WTC11 (cell line): Measurements from ENCODE around the gene KRI1. TPM values are rescaled to one million over a fixed set of nuclear protein-coding genes. Genes with fewer than 3 reads are reported as not detected.

ENCODE experiments used
- ATF1 ChIP-seq: sonication (generic); formaldehyde crosslinking; IDR thresholded peaks from 2 replicates; pipeline ENCODE4 v1.8.1; 2023; ENCODE audit warnings: mild to moderate bottlenecking, moderate library complexity, missing genetic modification reagents
- FOXK1 ChIP-seq: sonication (generic); formaldehyde crosslinking; IDR thresholded peaks from 2 replicates; pipeline ENCODE4 v1.8.0; 2022; ENCODE audit warnings: mild to moderate bottlenecking, moderate library complexity, missing genetic modification reagents
- GABPB1 ChIP-seq: sonication (generic); formaldehyde crosslinking; IDR thresholded peaks from 2 replicates; pipeline ENCODE4 v1.8.1; 2023; ENCODE audit warnings: mild to moderate bottlenecking, missing genetic modification reagents
- JAZF1 ChIP-seq: fragments of 250-450 bp; sonication (Bioruptor Pico); IDR thresholded peaks from 2 replicates; pipeline ENCODE4 v1.9.0; 2021; ENCODE audit warnings: moderate library complexity, mild to moderate bottlenecking, inconsistent platforms
- MYBL2 ChIP-seq: sonication (generic); formaldehyde crosslinking; IDR thresholded peaks from 2 replicates; pipeline ENCODE4 v1.8.1; 2023; ENCODE audit warnings: mild to moderate bottlenecking, moderate library complexity, missing genetic modification reagents
- NFATC4 ChIP-seq: fragments of 250-450 bp; sonication (Bioruptor Pico); IDR thresholded peaks from 2 replicates; pipeline ENCODE4 v1.9.0; 2021; ENCODE audit warnings: mild to moderate bottlenecking
- NFYB ChIP-seq: sonication (generic); formaldehyde crosslinking; conservative IDR thresholded peaks from 2 replicates; pipeline ENCODE4 v1.8.0; 2022; ENCODE audit warnings: low read depth, missing genetic modification reagents
- SMAD3 ChIP-seq: sonication (generic); formaldehyde crosslinking; IDR thresholded peaks from 2 replicates; pipeline ENCODE4 v1.8.0; 2022; ENCODE audit warnings: missing genetic modification reagents, mild to moderate bottlenecking, borderline replicate concordance
- TEAD1 ChIP-seq: sonication (generic); formaldehyde crosslinking; IDR thresholded peaks from 2 replicates; pipeline ENCODE4 v1.8.0; 2022; ENCODE audit warnings: mild to moderate bottlenecking, missing genetic modification reagents
- TP53 ChIP-seq: sonication (generic); formaldehyde crosslinking; IDR thresholded peaks from 2 replicates; pipeline ENCODE4 v1.8.1; 2023; ENCODE audit warnings: mild to moderate bottlenecking, missing genetic modification reagents
- ZNF121 ChIP-seq: sonication (generic); formaldehyde crosslinking; IDR thresholded peaks from 2 replicates; pipeline ENCODE4 v1.8.0; 2023; ENCODE audit warnings: missing genetic modification reagents
- ZNF317 ChIP-seq: sonication (generic); formaldehyde crosslinking; IDR thresholded peaks from 2 replicates; pipeline ENCODE4 v1.8.1; 2023; ENCODE audit warnings: low read depth, mild to moderate bottlenecking, moderate library complexity, missing genetic modification reagents, borderline replicate concordance
- ZNF416 ChIP-seq: fragments of 250-450 bp; sonication (Bioruptor Pico); IDR thresholded peaks from 2 replicates; pipeline ENCODE4 v1.9.0; 2021; ENCODE audit warnings: mild to moderate bottlenecking, inconsistent platforms
- total RNA-seq: library from RNA; stranded (reverse); gene quantifications from 3 replicates; pipeline ENCODE4 v1.2.3, GENCODE V29; 2021
- TF ChIP-seq, protein P1 (sequence below): sonication (generic); formaldehyde crosslinking; IDR thresholded peaks from 2 replicates; pipeline ENCODE4 v1.8.1; 2022; ENCODE audit warnings: mild to moderate bottlenecking, moderate library complexity, missing genetic modification reagents
- TF ChIP-seq, protein P2 (sequence below): sonication (generic); formaldehyde crosslinking; IDR thresholded peaks from 2 replicates; pipeline ENCODE4 v1.8.1; 2023; ENCODE audit warnings: mild to moderate bottlenecking, missing genetic modification reagents
- TF ChIP-seq, protein P3 (sequence below): sonication (generic); formaldehyde crosslinking; conservative IDR thresholded peaks from 2 replicates; pipeline ENCODE4 v1.8.1; 2022; ENCODE audit warnings: mild to moderate bottlenecking, missing genetic modification reagents
- TF ChIP-seq, protein P4 (sequence below): sonication (generic); formaldehyde crosslinking; IDR thresholded peaks from 2 replicates; pipeline ENCODE4 v1.8.1; 2022; ENCODE audit warnings: low read depth, mild to moderate bottlenecking, moderate library complexity, missing genetic modification reagents, borderline replicate concordance
- TF ChIP-seq, protein P5 (sequence below): fragments of 250-450 bp; sonication (Bioruptor Pico); IDR thresholded peaks from 2 replicates; pipeline ENCODE4 v1.9.0; 2021; ENCODE audit warnings: mild to moderate bottlenecking, borderline replicate concordance
- TF ChIP-seq, protein P6 (sequence below): sonication (generic); formaldehyde crosslinking; IDR thresholded peaks from 2 replicates; pipeline ENCODE4 v1.8.1; 2022; ENCODE audit warnings: low read depth, missing genetic modification reagents, borderline replicate concordance
- TF ChIP-seq, protein P7 (sequence below): sonication (generic); formaldehyde crosslinking; IDR thresholded peaks from 2 replicates; pipeline ENCODE4 v1.8.1; 2023; ENCODE audit warnings: mild to moderate bottlenecking, missing genetic modification reagents, moderate library complexity
- TF ChIP-seq, protein P8 (sequence below): sonication (generic); formaldehyde crosslinking; IDR thresholded peaks from 2 replicates; pipeline ENCODE4 v1.8.0; 2022; ENCODE audit warnings: mild to moderate bottlenecking, missing genetic modification reagents
- TF ChIP-seq, protein P9 (sequence below): sonication (generic); formaldehyde crosslinking; IDR thresholded peaks from 2 replicates; pipeline ENCODE4 v1.8.1; 2023; ENCODE audit warnings: mild to moderate bottlenecking, moderate library complexity, missing genetic modification reagents

The KRI1 gene
- total RNA-seq, 1 experiment from 2014 or later: 43.6 TPM

DNA sequence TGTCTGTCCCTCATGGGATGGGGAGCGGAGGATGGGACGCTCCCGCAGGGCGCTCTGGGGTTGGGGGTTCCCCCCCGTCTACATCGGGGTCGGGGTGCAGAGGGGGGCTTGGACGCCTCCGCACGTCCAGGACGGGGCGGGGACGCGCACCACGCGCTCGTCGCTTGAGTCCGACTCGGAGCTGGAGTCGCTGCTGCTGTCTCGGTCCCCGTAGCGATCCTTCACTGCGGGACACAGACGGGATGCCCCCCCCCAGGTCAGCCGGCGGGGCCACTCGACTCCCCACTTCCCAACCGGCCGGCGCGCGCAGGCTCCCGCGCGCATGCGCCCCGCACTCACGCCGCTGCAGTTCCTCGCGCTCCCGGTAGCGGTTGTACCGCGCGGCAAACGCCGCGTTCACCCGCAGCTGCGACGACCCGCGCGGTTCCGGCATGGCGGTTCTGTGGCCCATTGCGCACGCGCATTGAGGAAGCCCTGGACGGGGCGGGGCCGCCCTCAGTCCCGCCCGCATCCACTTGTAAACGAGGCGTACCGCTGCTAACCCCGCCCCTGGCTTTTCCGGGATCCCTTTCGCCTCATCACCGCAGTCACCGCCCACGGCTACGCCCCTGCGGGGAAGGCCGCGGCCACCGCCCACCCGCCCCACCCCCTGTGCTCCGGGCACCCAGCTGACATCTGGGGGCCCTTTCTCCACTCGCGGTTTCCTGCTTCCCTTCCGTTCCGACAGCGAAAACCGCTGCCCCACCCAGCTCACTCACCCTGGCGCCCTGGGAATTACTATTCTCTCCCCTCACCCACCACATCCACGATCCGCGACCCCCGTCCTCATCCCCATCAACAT lies at the start of gene KRI1 (continued):
- TF ChIP-seq GABPB1 (CRISPR knock-in tag): peak; percentile 72
- TF ChIP-seq, protein P1, sequence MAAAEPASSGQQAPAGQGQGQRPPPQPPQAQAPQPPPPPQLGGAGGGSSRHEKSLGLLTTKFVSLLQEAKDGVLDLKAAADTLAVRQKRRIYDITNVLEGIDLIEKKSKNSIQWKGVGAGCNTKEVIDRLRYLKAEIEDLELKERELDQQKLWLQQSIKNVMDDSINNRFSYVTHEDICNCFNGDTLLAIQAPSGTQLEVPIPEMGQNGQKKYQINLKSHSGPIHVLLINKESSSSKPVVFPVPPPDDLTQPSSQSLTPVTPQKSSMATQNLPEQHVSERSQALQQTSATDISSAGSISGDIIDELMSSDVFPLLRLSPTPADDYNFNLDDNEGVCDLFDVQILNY (CRISPR knock-in tag): peak; percentile 88
- TF ChIP-seq, protein P2, sequence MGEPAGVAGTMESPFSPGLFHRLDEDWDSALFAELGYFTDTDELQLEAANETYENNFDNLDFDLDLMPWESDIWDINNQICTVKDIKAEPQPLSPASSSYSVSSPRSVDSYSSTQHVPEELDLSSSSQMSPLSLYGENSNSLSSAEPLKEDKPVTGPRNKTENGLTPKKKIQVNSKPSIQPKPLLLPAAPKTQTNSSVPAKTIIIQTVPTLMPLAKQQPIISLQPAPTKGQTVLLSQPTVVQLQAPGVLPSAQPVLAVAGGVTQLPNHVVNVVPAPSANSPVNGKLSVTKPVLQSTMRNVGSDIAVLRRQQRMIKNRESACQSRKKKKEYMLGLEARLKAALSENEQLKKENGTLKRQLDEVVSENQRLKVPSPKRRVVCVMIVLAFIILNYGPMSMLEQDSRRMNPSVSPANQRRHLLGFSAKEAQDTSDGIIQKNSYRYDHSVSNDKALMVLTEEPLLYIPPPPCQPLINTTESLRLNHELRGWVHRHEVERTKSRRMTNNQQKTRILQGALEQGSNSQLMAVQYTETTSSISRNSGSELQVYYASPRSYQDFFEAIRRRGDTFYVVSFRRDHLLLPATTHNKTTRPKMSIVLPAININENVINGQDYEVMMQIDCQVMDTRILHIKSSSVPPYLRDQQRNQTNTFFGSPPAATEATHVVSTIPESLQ (CRISPR knock-in tag): 0 out of 2 replicates have a peak, but pooled peaks have one; percentile 17
- peak; percentile 65; the same call in 1 of the 2 replicates for TF ChIP-seq MYBL2 (CRISPR knock-in tag)
- TF ChIP-seq ATF1: 0 out of 2 replicates have a peak, but pooled peaks have one; percentile 58
- TF ChIP-seq, protein P3, sequence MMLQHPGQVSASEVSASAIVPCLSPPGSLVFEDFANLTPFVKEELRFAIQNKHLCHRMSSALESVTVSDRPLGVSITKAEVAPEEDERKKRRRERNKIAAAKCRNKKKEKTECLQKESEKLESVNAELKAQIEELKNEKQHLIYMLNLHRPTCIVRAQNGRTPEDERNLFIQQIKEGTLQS (CRISPR knock-in tag): no peak
- no peak for TF ChIP-seq TP53 (CRISPR knock-in tag)
- TF ChIP-seq, protein P4, sequence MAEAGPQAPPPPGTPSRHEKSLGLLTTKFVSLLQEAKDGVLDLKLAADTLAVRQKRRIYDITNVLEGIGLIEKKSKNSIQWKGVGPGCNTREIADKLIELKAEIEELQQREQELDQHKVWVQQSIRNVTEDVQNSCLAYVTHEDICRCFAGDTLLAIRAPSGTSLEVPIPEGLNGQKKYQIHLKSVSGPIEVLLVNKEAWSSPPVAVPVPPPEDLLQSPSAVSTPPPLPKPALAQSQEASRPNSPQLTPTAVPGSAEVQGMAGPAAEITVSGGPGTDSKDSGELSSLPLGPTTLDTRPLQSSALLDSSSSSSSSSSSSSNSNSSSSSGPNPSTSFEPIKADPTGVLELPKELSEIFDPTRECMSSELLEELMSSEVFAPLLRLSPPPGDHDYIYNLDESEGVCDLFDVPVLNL: no peak; the same call in 1 of the 2 replicates
- 0 out of 2 replicates have a peak, but pooled peaks have one; percentile 49 for TF ChIP-seq ZNF416 (CRISPR knock-in tag)
- TF ChIP-seq ZNF121 (CRISPR knock-in tag): no peak
- peak; percentile 91; the same call in 1 of the 2 replicates for TF ChIP-seq TEAD1
- TF ChIP-seq, protein P5, sequence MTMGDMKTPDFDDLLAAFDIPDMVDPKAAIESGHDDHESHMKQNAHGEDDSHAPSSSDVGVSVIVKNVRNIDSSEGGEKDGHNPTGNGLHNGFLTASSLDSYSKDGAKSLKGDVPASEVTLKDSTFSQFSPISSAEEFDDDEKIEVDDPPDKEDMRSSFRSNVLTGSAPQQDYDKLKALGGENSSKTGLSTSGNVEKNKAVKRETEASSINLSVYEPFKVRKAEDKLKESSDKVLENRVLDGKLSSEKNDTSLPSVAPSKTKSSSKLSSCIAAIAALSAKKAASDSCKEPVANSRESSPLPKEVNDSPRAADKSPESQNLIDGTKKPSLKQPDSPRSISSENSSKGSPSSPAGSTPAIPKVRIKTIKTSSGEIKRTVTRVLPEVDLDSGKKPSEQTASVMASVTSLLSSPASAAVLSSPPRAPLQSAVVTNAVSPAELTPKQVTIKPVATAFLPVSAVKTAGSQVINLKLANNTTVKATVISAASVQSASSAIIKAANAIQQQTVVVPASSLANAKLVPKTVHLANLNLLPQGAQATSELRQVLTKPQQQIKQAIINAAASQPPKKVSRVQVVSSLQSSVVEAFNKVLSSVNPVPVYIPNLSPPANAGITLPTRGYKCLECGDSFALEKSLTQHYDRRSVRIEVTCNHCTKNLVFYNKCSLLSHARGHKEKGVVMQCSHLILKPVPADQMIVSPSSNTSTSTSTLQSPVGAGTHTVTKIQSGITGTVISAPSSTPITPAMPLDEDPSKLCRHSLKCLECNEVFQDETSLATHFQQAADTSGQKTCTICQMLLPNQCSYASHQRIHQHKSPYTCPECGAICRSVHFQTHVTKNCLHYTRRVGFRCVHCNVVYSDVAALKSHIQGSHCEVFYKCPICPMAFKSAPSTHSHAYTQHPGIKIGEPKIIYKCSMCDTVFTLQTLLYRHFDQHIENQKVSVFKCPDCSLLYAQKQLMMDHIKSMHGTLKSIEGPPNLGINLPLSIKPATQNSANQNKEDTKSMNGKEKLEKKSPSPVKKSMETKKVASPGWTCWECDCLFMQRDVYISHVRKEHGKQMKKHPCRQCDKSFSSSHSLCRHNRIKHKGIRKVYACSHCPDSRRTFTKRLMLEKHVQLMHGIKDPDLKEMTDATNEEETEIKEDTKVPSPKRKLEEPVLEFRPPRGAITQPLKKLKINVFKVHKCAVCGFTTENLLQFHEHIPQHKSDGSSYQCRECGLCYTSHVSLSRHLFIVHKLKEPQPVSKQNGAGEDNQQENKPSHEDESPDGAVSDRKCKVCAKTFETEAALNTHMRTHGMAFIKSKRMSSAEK: no peak
- no peak for TF ChIP-seq SMAD3 (CRISPR knock-in tag)
- TF ChIP-seq FOXK1 (CRISPR knock-in tag): peak; percentile 87
- TF ChIP-seq ZNF317 (CRISPR knock-in tag): 0 out of 2 replicates have a peak, but pooled peaks have one; percentile 13
- TF ChIP-seq, protein P6, sequence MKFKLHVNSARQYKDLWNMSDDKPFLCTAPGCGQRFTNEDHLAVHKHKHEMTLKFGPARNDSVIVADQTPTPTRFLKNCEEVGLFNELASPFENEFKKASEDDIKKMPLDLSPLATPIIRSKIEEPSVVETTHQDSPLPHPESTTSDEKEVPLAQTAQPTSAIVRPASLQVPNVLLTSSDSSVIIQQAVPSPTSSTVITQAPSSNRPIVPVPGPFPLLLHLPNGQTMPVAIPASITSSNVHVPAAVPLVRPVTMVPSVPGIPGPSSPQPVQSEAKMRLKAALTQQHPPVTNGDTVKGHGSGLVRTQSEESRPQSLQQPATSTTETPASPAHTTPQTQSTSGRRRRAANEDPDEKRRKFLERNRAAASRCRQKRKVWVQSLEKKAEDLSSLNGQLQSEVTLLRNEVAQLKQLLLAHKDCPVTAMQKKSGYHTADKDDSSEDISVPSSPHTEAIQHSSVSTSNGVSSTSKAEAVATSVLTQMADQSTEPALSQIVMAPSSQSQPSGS (CRISPR knock-in tag): no peak
- TF ChIP-seq JAZF1 (CRISPR knock-in tag): no peak
- no peak for TF ChIP-seq NFYB (CRISPR knock-in tag)
- TF ChIP-seq, protein P7, sequence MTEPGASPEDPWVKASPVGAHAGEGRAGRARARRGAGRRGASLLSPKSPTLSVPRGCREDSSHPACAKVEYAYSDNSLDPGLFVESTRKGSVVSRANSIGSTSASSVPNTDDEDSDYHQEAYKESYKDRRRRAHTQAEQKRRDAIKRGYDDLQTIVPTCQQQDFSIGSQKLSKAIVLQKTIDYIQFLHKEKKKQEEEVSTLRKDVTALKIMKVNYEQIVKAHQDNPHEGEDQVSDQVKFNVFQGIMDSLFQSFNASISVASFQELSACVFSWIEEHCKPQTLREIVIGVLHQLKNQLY: 0 out of 2 replicates have a peak, but pooled peaks have one; percentile 80
- TF ChIP-seq, protein P8, sequence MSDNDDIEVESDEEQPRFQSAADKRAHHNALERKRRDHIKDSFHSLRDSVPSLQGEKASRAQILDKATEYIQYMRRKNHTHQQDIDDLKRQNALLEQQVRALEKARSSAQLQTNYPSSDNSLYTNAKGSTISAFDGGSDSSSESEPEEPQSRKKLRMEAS: peak; percentile 98
- TF ChIP-seq, protein P9, sequence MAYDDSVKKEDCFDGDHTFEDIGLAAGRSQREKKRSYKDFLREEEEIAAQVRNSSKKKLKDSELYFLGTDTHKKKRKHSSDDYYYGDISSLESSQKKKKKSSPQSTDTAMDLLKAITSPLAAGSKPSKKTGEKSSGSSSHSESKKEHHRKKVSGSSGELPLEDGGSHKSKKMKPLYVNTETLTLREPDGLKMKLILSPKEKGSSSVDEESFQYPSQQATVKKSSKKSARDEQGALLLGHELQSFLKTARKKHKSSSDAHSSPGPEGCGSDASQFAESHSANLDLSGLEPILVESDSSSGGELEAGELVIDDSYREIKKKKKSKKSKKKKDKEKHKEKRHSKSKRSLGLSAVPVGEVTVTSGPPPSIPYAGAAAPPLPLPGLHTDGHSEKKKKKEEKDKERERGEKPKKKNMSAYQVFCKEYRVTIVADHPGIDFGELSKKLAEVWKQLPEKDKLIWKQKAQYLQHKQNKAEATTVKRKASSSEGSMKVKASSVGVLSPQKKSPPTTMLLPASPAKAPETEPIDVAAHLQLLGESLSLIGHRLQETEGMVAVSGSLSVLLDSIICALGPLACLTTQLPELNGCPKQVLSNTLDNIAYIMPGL: peak; percentile 94
- no peak for TF ChIP-seq NFATC4
